Panc1 (cell line): ENCODE measurements around the gene DCUN1D4. TPM values are rescaled to one million over a fixed set of nuclear protein-coding genes. Genes with fewer than 3 reads are reported as not detected.

Experiments used
- ATAC-seq: fragments of 200-7000 bp; cut with Tn5 transposase; 2 replicates; pipeline ENCODE4 v1.9.1; 2020; ENCODE audit warnings: mild to moderate bottlenecking, moderate library complexity
- BruUV-seq: library from RNA; stranded (reverse); fragments of 400-500 nt; replicated peaks from 2 replicates; lab custom pipeline; 2021; lab: Mats Ljungman, UMichigan
- CTCF ChIA-PET: fragments of 300-600 bp; sonication (Branson Sonifier 250); formaldehyde crosslinking; loops from one replicate; lab custom pipeline; 2022; ENCODE audit warnings: antibody characterized with exemption; lab: Charles Lee
- POLR2A ChIA-PET: fragments of 300-600 bp; sonication (Branson Sonifier 250); formaldehyde crosslinking; loops from one replicate; lab custom pipeline; 2022; ENCODE audit warnings: antibody characterized with exemption; lab: Charles Lee
- DNase-seq: peaks from one replicate; pipeline ENCODE4 v3.0.0-alpha.2; 2010; ENCODE audit warnings: low read depth, low spot score
- H3K27ac ChIP-seq: 2 replicates; pipeline ENCODE4 v1.5.1; 2011; ENCODE audit warnings: mild to moderate bottlenecking, low read length, inconsistent platforms
- H3K27me3 ChIP-seq: fragments of 200-500 bp; sonication (Bioruptor generic); 2 replicates; pipeline ENCODE4 v1.6.0; 2014; ENCODE audit warnings: low read length, inconsistent platforms; ENCODE audit not compliant: control insufficient read depth, insufficient read depth
- H3K36me3 ChIP-seq: fragments of 200-500 bp; sonication (Bioruptor generic); 2 replicates; pipeline ENCODE4 v1.5.1; 2014; ENCODE audit warnings: inconsistent platforms, mild to moderate bottlenecking, low read length, moderate library complexity; ENCODE audit not compliant: control insufficient read depth, insufficient read depth
- H3K4me1 ChIP-seq: 2 replicates; pipeline ENCODE4 v1.5.1; 2011; ENCODE audit warnings: inconsistent platforms, mild to moderate bottlenecking, low read length, moderate library complexity; ENCODE audit not compliant: control insufficient read depth, insufficient read depth
- H3K4me3 ChIP-seq, 2 experiments: 2 replicates each; pipeline ENCODE4 v1.5.1; 2011 to 2012; ENCODE audit warnings: low read depth in 2 of 2, low read length in 2 of 2, mild to moderate bottlenecking in 2 of 2, inconsistent platforms in 1 of 2, moderate library complexity in 1 of 2
- H3K9me3 ChIP-seq: fragments of 200-500 bp; sonication (Bioruptor generic); 2 replicates; pipeline ENCODE4 v1.5.1; 2014; ENCODE audit warnings: low read depth, mild to moderate bottlenecking, inconsistent platforms, low read length, moderate library complexity; ENCODE audit not compliant: control insufficient read depth, insufficient read depth
- POLR2AphosphoS5 ChIP-seq: IDR thresholded peaks from 2 replicates; pipeline ENCODE4 v1.6.1; 2012; ENCODE audit warnings: mild to moderate bottlenecking, low read depth, low read length, moderate library complexity
- SIN3A ChIP-seq: IDR thresholded peaks from 2 replicates; pipeline ENCODE4 v1.6.1; 2012; ENCODE audit warnings: low read depth, mild to moderate bottlenecking, low read length, moderate library complexity, borderline replicate concordance; ENCODE audit not compliant: insufficient read depth
- TCF7L2 ChIP-seq: IDR thresholded peaks from 2 replicates; pipeline ENCODE4 v1.6.1; 2011; ENCODE audit warnings: mild to moderate bottlenecking, low read depth, low read length, inconsistent platforms
- in situ Hi-C: cut with HindIII; loops from 2 replicates; pipeline ENCODE4 v1.10.0; 2016; ENCODE audit warnings: low sequenced_read_pairs, low pct_unique_long_range_greater_than_20kb
- intact Hi-C: fragments of 100-400 bp; cut with micrococcal nuclease; formaldehyde crosslinking; loops from one replicate; pipeline ENCODE4 v1.10.0; 2022; ENCODE audit not compliant: unreplicated experiment
- total RNA-seq: library from RNA; stranded (reverse); gene quantifications from one replicate; pipeline ENCODE4 v1.2.1, GENCODE V29; 2021; ENCODE audit not compliant: unreplicated experiment
- TF ChIP-seq, protein P1 (sequence below): fragments of 450-650 bp; IDR thresholded peaks from 2 replicates; pipeline ENCODE4 v1.5.1; 2017; ENCODE audit warnings: mild to moderate bottlenecking
- TF ChIP-seq, protein P2 (sequence below), 2 experiments: IDR thresholded peaks; 2 replicates each; pipeline ENCODE4 v1.6.1; 2011 to 2012; ENCODE audit warnings: low read depth in 2 of 2, control low read depth in 1 of 2, low read length in 1 of 2, mild to moderate bottlenecking in 1 of 2, moderate library complexity in 1 of 2; ENCODE audit not compliant: insufficient read depth in 1 of 2

Gene DCUN1D4
- total RNA-seq, 1 experiment from 2014 or later, result 64.6 TPM

DNA sequence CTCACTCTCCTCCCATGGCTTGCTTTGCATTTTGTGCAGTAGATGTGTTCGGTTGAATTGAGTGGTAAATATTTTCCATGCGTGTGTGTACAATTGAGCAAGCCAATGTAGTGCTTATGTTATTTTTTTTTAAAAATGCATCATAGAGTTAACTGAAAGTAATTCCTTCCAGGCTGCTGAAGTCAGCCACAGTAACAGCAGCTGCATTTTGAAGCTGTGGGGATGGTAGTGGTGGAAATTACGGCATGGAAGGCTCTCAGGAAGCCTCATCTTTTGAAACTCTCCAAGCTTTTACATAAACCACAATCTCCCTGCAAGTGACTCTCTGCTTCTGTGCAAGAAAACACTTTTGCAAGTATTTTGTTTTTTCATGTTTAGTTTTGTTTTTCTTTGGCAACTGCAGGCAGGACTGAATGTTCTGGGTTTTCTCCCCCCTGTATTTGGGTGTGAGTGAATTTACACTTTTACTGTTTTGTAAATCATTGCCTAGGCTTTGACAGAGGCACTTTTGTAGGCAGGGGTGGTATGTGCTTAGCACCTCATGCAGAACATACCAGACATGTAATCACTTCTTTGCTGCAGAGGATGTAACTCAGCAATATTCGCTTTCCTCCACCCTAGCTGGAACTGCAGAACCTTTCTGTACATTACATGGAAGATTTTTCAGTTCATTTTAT lies 121.0 kb downstream of the DCUN1D4 start:
- no peaks in the 10 kb centered on the region for H3K4me1 ChIP-seq
- intact Hi-C loops, result no loop called here
- no TSS peak for BruUV-seq
- H3K27me3 ChIP-seq, result no peaks in the 10 kb centered on the region
- H3K36me3 ChIP-seq, result no peaks in the 10 kb centered on the region
- TF ChIP-seq TCF7L2 (no peak), POLR2AphosphoS5 (no peak), SIN3A (no peak)
- TF ChIP-seq, protein P1, sequence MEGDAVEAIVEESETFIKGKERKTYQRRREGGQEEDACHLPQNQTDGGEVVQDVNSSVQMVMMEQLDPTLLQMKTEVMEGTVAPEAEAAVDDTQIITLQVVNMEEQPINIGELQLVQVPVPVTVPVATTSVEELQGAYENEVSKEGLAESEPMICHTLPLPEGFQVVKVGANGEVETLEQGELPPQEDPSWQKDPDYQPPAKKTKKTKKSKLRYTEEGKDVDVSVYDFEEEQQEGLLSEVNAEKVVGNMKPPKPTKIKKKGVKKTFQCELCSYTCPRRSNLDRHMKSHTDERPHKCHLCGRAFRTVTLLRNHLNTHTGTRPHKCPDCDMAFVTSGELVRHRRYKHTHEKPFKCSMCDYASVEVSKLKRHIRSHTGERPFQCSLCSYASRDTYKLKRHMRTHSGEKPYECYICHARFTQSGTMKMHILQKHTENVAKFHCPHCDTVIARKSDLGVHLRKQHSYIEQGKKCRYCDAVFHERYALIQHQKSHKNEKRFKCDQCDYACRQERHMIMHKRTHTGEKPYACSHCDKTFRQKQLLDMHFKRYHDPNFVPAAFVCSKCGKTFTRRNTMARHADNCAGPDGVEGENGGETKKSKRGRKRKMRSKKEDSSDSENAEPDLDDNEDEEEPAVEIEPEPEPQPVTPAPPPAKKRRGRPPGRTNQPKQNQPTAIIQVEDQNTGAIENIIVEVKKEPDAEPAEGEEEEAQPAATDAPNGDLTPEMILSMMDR, result no peak
- TF ChIP-seq, protein P2, sequence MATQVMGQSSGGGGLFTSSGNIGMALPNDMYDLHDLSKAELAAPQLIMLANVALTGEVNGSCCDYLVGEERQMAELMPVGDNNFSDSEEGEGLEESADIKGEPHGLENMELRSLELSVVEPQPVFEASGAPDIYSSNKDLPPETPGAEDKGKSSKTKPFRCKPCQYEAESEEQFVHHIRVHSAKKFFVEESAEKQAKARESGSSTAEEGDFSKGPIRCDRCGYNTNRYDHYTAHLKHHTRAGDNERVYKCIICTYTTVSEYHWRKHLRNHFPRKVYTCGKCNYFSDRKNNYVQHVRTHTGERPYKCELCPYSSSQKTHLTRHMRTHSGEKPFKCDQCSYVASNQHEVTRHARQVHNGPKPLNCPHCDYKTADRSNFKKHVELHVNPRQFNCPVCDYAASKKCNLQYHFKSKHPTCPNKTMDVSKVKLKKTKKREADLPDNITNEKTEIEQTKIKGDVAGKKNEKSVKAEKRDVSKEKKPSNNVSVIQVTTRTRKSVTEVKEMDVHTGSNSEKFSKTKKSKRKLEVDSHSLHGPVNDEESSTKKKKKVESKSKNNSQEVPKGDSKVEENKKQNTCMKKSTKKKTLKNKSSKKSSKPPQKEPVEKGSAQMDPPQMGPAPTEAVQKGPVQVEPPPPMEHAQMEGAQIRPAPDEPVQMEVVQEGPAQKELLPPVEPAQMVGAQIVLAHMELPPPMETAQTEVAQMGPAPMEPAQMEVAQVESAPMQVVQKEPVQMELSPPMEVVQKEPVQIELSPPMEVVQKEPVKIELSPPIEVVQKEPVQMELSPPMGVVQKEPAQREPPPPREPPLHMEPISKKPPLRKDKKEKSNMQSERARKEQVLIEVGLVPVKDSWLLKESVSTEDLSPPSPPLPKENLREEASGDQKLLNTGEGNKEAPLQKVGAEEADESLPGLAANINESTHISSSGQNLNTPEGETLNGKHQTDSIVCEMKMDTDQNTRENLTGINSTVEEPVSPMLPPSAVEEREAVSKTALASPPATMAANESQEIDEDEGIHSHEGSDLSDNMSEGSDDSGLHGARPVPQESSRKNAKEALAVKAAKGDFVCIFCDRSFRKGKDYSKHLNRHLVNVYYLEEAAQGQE (IDR thresholded peaks at IDR 0.05; ENCODE audit: insufficient read depth in 1 of 2, low read depth in 2 of 2, low read length in 1 of 2), result no peak
- no peaks in the 10 kb centered on the region for H3K9me3 ChIP-seq
- CTCF ChIA-PET, result no interaction called here
- DNase-seq (no peak), ATAC-seq (no peak)
- H3K4me3 ChIP-seq, result no peak overlapping the region
- in situ Hi-C loops, result no loop called here
- POLR2A ChIA-PET, result no interaction called here
- no peak overlapping the region for H3K27ac ChIP-seq

DNA sequence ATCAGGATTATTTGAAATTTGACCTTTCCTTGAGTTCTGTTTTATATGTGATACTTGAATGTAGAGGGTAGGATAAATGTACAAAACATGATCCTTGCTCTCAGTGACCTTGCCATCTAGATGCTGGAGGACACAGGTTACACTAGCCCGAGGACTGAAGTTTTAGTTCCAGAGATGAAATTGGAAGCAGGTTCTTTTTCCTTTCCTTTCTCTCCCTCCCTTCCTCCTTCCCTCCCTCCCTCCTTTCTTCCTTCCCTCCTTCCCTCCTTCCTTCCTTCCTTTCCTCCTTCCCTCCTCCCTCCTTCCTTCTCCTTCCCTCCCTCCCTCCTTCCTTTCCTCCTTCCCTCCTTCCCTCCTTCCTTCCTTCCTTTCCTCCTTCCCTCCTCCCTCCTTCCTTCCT lies 122.9 kb downstream of the DCUN1D4 start:
- no TSS peak for BruUV-seq
- intact Hi-C loops (no loop called here), in situ Hi-C loops (no loop called here)
- no peaks in the 10 kb centered on the region for H3K27me3 ChIP-seq
- CTCF ChIA-PET, result interaction anchor here (0.6 kb wide), 1 partner anchor 71 kb away, joined by 14 read pairs; no protein-coding TSS in a partner anchor
- no peak overlapping the region for H3K27ac ChIP-seq
- H3K9me3 ChIP-seq, result no peaks in the 10 kb centered on the region
- POLR2A ChIA-PET, result no interaction called here
- DNase-seq (no peak), ATAC-seq (no peak)
- H3K4me1 ChIP-seq, result no peaks in the 10 kb centered on the region
- H3K4me3 ChIP-seq, result no peak overlapping the region
- H3K36me3 ChIP-seq, result no peaks in the 10 kb centered on the region
- TF ChIP-seq SIN3A (no peak), TCF7L2 (no peak)

Other genes with a start within 250 kb of the DCUN1D4 start
- gene LRRC66, start 177.2 kb downstream of the DCUN1D4 start, total RNA-seq, result 0.08 TPM
- gene SGCB, start 195.1 kb downstream of the DCUN1D4 start, total RNA-seq, result 27.6 TPM
- gene SPATA18, start 208.2 kb downstream of the DCUN1D4 start, total RNA-seq, result 0.39 TPM